ENCODE results near the gene TENT4A.

TENT4A gene

GRCh38 chr5:6705959-6706358 is 7.3 kb upstream of the TENT4A start:
- intact Hi-C loops (cut with micrococcal nuclease) = no loop called here
- peaks cover 46% of the 10 kb centered on the region for H3K4me1 Mint-ChIP-seq (ENCODE audit: low read depth)
- peaks cover 18% of the 10 kb centered on the region for H3K27me3 Mint-ChIP-seq
- H3K9me3 Mint-ChIP-seq = peaks cover 9% of the 10 kb centered on the region
- H3K4me3 Mint-ChIP-seq = no peak overlapping the region
- no peaks in the 10 kb centered on the region for H3K36me3 Mint-ChIP-seq (ENCODE audit: low read depth)
- peak overlapping the region; percentile 46 for H3K27ac Mint-ChIP-seq

- intact Hi-C loops (cut with micrococcal nuclease) = no loop called here
- Mint-ChIP-seq H3K9me3 (peaks cover 9% of the 10 kb centered on the region), H3K27ac (no peak overlapping the region), H3K4me3 (no peak overlapping the region), H3K27me3 (peaks cover 8% of the 10 kb centered on the region), H3K36me3 (ENCODE audit: low read depth) (no peaks in the 10 kb centered on the region), H3K4me1 (ENCODE audit: low read depth) (peaks cover 58% of the 10 kb centered on the region)
Measured at GRCh38 chr5:6707852-6708251, 5.4 kb upstream of the TENT4A start.

- no peaks in the 10 kb centered on the region for H3K36me3 Mint-ChIP-seq (ENCODE audit: low read depth)
- peaks cover 8% of the 10 kb centered on the region for H3K27me3 Mint-ChIP-seq
- no peak overlapping the region for H3K4me3 Mint-ChIP-seq
- H3K27ac Mint-ChIP-seq = no peak overlapping the region
- H3K4me1 Mint-ChIP-seq (ENCODE audit: low read depth) = peaks cover 56% of the 10 kb centered on the region
- peaks cover 9% of the 10 kb centered on the region for H3K9me3 Mint-ChIP-seq
- intact Hi-C loops (cut with micrococcal nuclease) = no loop called here
Measured at GRCh38 chr5:6708814-6709213, 4.4 kb upstream of the TENT4A start.

- Mint-ChIP-seq H3K27ac (peak overlapping the region; percentile 23), H3K27me3 (peaks cover 8% of the 10 kb centered on the region), H3K4me1 (ENCODE audit: low read depth) (peaks cover 43% of the 10 kb centered on the region)
Measured at GRCh38 chr5:6710070-6710469, 3.2 kb upstream of the TENT4A start.

GRCh38 chr5:6710551-6711318 is 2.5 kb upstream of the TENT4A start:
- H3K4me1 Mint-ChIP-seq (ENCODE audit: low read depth) = peaks cover 38% of the 10 kb centered on the region
- H3K36me3 Mint-ChIP-seq (ENCODE audit: low read depth) = no peaks in the 10 kb centered on the region
- intact Hi-C loops (cut with micrococcal nuclease) = loop anchor here (5.0 kb wide), 2 partner anchors 37 to 1288 kb away; partner anchors contain the start of gene ICE1
- H3K27ac Mint-ChIP-seq = peak overlapping the region; percentile 23
- peaks cover 8% of the 10 kb centered on the region for H3K27me3 Mint-ChIP-seq
- peaks cover 9% of the 10 kb centered on the region for H3K9me3 Mint-ChIP-seq
- no peak overlapping the region for H3K4me3 Mint-ChIP-seq

More at GRCh38 chr5:6710070-6710469, 3.2 kb upstream of the TENT4A start:
- Mint-ChIP-seq H3K4me3 (no peak overlapping the region), H3K36me3 (ENCODE audit: low read depth) (no peaks in the 10 kb centered on the region), H3K9me3 (peaks cover 9% of the 10 kb centered on the region)
- intact Hi-C loops (cut with micrococcal nuclease) = loop anchor here (5.0 kb wide), 2 partner anchors 37 to 1288 kb away; partner anchors contain the start of gene ICE1

GRCh38 chr5:6711409-6712141 is 1.7 kb upstream of the TENT4A start:
- Mint-ChIP-seq H3K36me3 (ENCODE audit: low read depth) (peaks cover 5% of the 10 kb centered on the region), H3K27ac (peak overlapping the region; percentile 93), H3K9me3 (peaks cover 9% of the 10 kb centered on the region), H3K4me3 (peak overlapping the region; percentile 84), H3K27me3 (peaks cover 8% of the 10 kb centered on the region), H3K4me1 (ENCODE audit: low read depth) (peaks cover 38% of the 10 kb centered on the region)
- intact Hi-C loops (cut with micrococcal nuclease) = loop anchor here (1.0 to 5.0 kb wide), 3 partner anchors 36 to 1289 kb away; partner anchors contain the start of genes ICE1, NSUN2 and SRD5A1

- Mint-ChIP-seq H3K27ac (peak overlapping the region; percentile 93), H3K9me3 (peaks cover 3% of the 10 kb centered on the region), H3K4me1 (ENCODE audit: low read depth) (peaks cover 41% of the 10 kb centered on the region), H3K4me3 (peak overlapping the region; percentile 84), H3K36me3 (ENCODE audit: low read depth) (peaks cover 11% of the 10 kb centered on the region), H3K27me3 (peaks cover 8% of the 10 kb centered on the region)
- intact Hi-C loops (cut with micrococcal nuclease) = loop anchor here (1.0 to 5.0 kb wide), 3 partner anchors 35 to 1290 kb away; partner anchors contain the start of genes ICE1, NSUN2 and SRD5A1
Measured at GRCh38 chr5:6712142-6712576, 1.1 kb upstream of the TENT4A start.

- peak overlapping the region; percentile 84 for H3K4me3 Mint-ChIP-seq
- peaks cover 42% of the 10 kb centered on the region for H3K4me1 Mint-ChIP-seq (ENCODE audit: low read depth)
- no peaks in the 10 kb centered on the region for H3K9me3 Mint-ChIP-seq
- peak overlapping the region; percentile 93 for H3K27ac Mint-ChIP-seq
- H3K36me3 Mint-ChIP-seq (ENCODE audit: low read depth) = peaks cover 17% of the 10 kb centered on the region
- peaks cover 8% of the 10 kb centered on the region for H3K27me3 Mint-ChIP-seq
- intact Hi-C loops (cut with micrococcal nuclease) = loop anchor here (1.0 to 5.0 kb wide), 3 partner anchors 35 to 1290 kb away; partner anchors contain the start of genes ICE1, NSUN2 and SRD5A1
Measured at GRCh38 chr5:6712577-6713273, 507 bp upstream of the TENT4A start.

GRCh38 chr5:6714226-6715041 is 1.2 kb downstream of the TENT4A start:
- Mint-ChIP-seq H3K4me3 (peak overlapping the region; percentile 72), H3K36me3 (ENCODE audit: low read depth) (peaks cover 34% of the 10 kb centered on the region), H3K27ac (no peak overlapping the region), H3K4me1 (ENCODE audit: low read depth) (peaks cover 58% of the 10 kb centered on the region), H3K9me3 (no peaks in the 10 kb centered on the region), H3K27me3 (peaks cover 8% of the 10 kb centered on the region)
- intact Hi-C loops (cut with micrococcal nuclease) = loop anchor here (5.0 kb wide), 2 partner anchors 33 to 1292 kb away; partner anchors contain the start of gene ICE1

- H3K9me3 Mint-ChIP-seq = no peaks in the 10 kb centered on the region
- H3K4me1 Mint-ChIP-seq (ENCODE audit: low read depth) = peaks cover 65% of the 10 kb centered on the region
- peaks cover 6% of the 10 kb centered on the region for H3K27me3 Mint-ChIP-seq
- no peak overlapping the region for H3K27ac Mint-ChIP-seq
- H3K36me3 Mint-ChIP-seq (ENCODE audit: low read depth) = peaks cover 39% of the 10 kb centered on the region
- intact Hi-C loops (cut with micrococcal nuclease) = no loop called here
- peak overlapping the region; percentile 72 for H3K4me3 Mint-ChIP-seq
Measured at GRCh38 chr5:6715271-6715670, 2.0 kb downstream of the TENT4A start.

GRCh38 chr5:6715758-6716628 is 2.8 kb downstream of the TENT4A start:
- peak overlapping the region; percentile 61 for H3K27ac Mint-ChIP-seq
- no peaks in the 10 kb centered on the region for H3K9me3 Mint-ChIP-seq
- H3K4me3 Mint-ChIP-seq = peak overlapping the region; percentile 72
- peaks cover 63% of the 10 kb centered on the region for H3K4me1 Mint-ChIP-seq (ENCODE audit: low read depth)
- H3K36me3 Mint-ChIP-seq (ENCODE audit: low read depth) = peaks cover 39% of the 10 kb centered on the region
- intact Hi-C loops (cut with micrococcal nuclease) = no loop called here
- peaks cover 2% of the 10 kb centered on the region for H3K27me3 Mint-ChIP-seq

GRCh38 chr5:6716629-6717149 is 3.5 kb downstream of the TENT4A start:
- no peaks in the 10 kb centered on the region for H3K9me3 Mint-ChIP-seq
- peak overlapping the region; percentile 30 for H3K4me3 Mint-ChIP-seq
- peaks cover 63% of the 10 kb centered on the region for H3K4me1 Mint-ChIP-seq (ENCODE audit: low read depth)
- intact Hi-C loops (cut with micrococcal nuclease) = no loop called here
- no peaks in the 10 kb centered on the region for H3K27me3 Mint-ChIP-seq
- H3K36me3 Mint-ChIP-seq (ENCODE audit: low read depth) = peaks cover 39% of the 10 kb centered on the region
- H3K27ac Mint-ChIP-seq = peak overlapping the region; percentile 61

Measured in dendritic cell treated with granulocyte-macrophage colony-stimulating factor and Interleukin-4, amounts not matched to agents 40 ng/mL and 50 ng/mL, for 4 days (primary cell).